NCI-H82 treated with DMSO at 0.1 percent for 48 hours (cell line): ENCODE data around the gene VAMP2.
A peak's percentile ranks its signal among the peaks of the same experiment; 100 is the strongest.

Source experiments
- DNase-seq: peaks from one replicate; lab custom pipeline; 2025; ENCODE audit not compliant: unreplicated experiment; lab: John Stamatoyannopoulos, UW

VAMP2 gene

GRCh38 chr17:8176197-8176940, 13.6 kb upstream of the VAMP2 start, which contains the start of gene TMEM107:
Gene TMEM107, minus strand, starts transcription at chr17:8176380. Its CDS starts 94 bp downstream, at chr17:8176286.
- DNase-seq = peak; percentile 84

- DNase-seq = no peak
Observed at GRCh38 chr17:8175795-8176196, 13.0 kb upstream of the VAMP2 start.

GRCh38 chr17:8173871-8174322, 11.1 kb upstream of the VAMP2 start:
- no peak for DNase-seq

- peak; percentile 99 for DNase-seq
Observed at GRCh38 chr17:8173056-8173870, 10.5 kb upstream of the VAMP2 start.

GRCh38 chr17:8170186-8170585, 7.4 kb upstream of the VAMP2 start:
- peak; percentile 77 for DNase-seq

GRCh38 chr17:8167526-8167925, 4.8 kb upstream of the VAMP2 start:
- no peak for DNase-seq

GRCh38 chr17:8166731-8167130, 4.0 kb upstream of the VAMP2 start:
- DNase-seq = no peak

GRCh38 chr17:8164815-8165131, 2.0 kb upstream of the VAMP2 start:
- no peak for DNase-seq

- peak; percentile 89 for DNase-seq
Observed at GRCh38 chr17:8163978-8164814, 1.4 kb upstream of the VAMP2 start.

- DNase-seq = peak; percentile 75
Observed at GRCh38 chr17:8162997-8163977, 539 bp upstream of the VAMP2 start.

- DNase-seq = no peak
Observed at GRCh38 chr17:8161289-8162232, 1.2 kb downstream of the VAMP2 start.

- DNase-seq = no peak
Observed at GRCh38 chr17:8160741-8161221, 2.0 kb downstream of the VAMP2 start.

GRCh38 chr17:8160224-8160577, 2.5 kb downstream of the VAMP2 start:
- no peak for DNase-seq

GRCh38 chr17:8159459-8160223, 3.1 kb downstream of the VAMP2 start:
- DNase-seq = no peak

GRCh38 chr17:8159032-8159400, 3.7 kb downstream of the VAMP2 start:
- no peak for DNase-seq

GRCh38 chr17:8158267-8159031, 4.3 kb downstream of the VAMP2 start:
- peak; percentile 69 for DNase-seq

GRCh38 chr17:8156246-8156992, 6.3 kb downstream of the VAMP2 start:
- DNase-seq = peak; percentile 100
